WTC11 (cell line): ENCODE results near the gene PAK5. TPM values are rescaled to one million over a fixed set of nuclear protein-coding genes. Genes with fewer than 3 reads are reported as not detected.

Experiments used
- ATAC-seq: fragments of 200-7000 bp; cut with Tn5 transposase; 2 replicates; pipeline ENCODE4 v1.10.0; 2021; ENCODE audit warnings: mild to moderate bottlenecking, moderate library complexity
- CTCF ChIA-PET: fragments of 300-600 bp; sonication (Branson Sonifier 250); formaldehyde crosslinking; loops from one replicate; lab custom pipeline; 2021; ENCODE audit warnings: antibody characterized with exemption; lab: Charles Lee
- POLR2A ChIA-PET: fragments of 350-600 bp; sonication (Branson Sonifier 250); formaldehyde crosslinking; loops from one replicate; lab custom pipeline; 2021; ENCODE audit warnings: antibody characterized with exemption; lab: Charles Lee
- DNase-seq: peaks from one replicate; pipeline ENCODE4 v3.0.0; 2021; ENCODE audit warnings: low spot score
- H3K27ac Mint-ChIP-seq: 2 replicates; pipeline ENCODE4 v1.8.0; 2021; ENCODE audit warnings: mixed read lengths
- H3K27me3 Mint-ChIP-seq: 2 replicates; pipeline ENCODE4 v1.8.0; 2021; ENCODE audit warnings: low read depth, mild to moderate bottlenecking, moderate library complexity, mixed read lengths
- H3K36me3 Mint-ChIP-seq: 2 replicates; pipeline ENCODE4 v1.8.0; 2021; ENCODE audit warnings: mixed read lengths
- H3K4me1 Mint-ChIP-seq: 2 replicates; pipeline ENCODE4 v1.8.0; 2022; ENCODE audit warnings: mixed read lengths
- H3K4me3 Mint-ChIP-seq: 2 replicates; pipeline ENCODE4 v1.8.0; 2021; ENCODE audit warnings: mild to moderate bottlenecking, moderate library complexity, mixed read lengths
- H3K9me3 Mint-ChIP-seq: 2 replicates; pipeline ENCODE4 v1.8.0; 2021; ENCODE audit warnings: mixed read lengths
- ELF4 ChIP-seq: sonication (generic); formaldehyde crosslinking; IDR thresholded peaks from 2 replicates; pipeline ENCODE4 v1.8.1; 2022; ENCODE audit warnings: low read depth, mild to moderate bottlenecking, moderate library complexity, missing genetic modification reagents
- ETV6 ChIP-seq: sonication (generic); formaldehyde crosslinking; IDR thresholded peaks from 2 replicates; pipeline ENCODE4 v1.8.1; 2022; ENCODE audit warnings: mild to moderate bottlenecking, missing genetic modification reagents
- GRHL2 ChIP-seq: fragments of 250-450 bp; sonication (Bioruptor Pico); IDR thresholded peaks from 2 replicates; pipeline ENCODE4 v1.8.0; 2022; ENCODE audit warnings: mild to moderate bottlenecking, moderate library complexity; ENCODE audit not compliant: insufficient replicate concordance, severe bottlenecking
- MYBL2 ChIP-seq: sonication (generic); formaldehyde crosslinking; IDR thresholded peaks from 2 replicates; pipeline ENCODE4 v1.8.1; 2023; ENCODE audit warnings: mild to moderate bottlenecking, moderate library complexity, missing genetic modification reagents
- NFATC4 ChIP-seq: fragments of 250-450 bp; sonication (Bioruptor Pico); IDR thresholded peaks from 2 replicates; pipeline ENCODE4 v1.9.0; 2021; ENCODE audit warnings: mild to moderate bottlenecking
- SOX15 ChIP-seq: fragments of 250-450 bp; sonication (Bioruptor Pico); IDR thresholded peaks from 2 replicates; pipeline ENCODE4 v1.9.0; 2021; ENCODE audit warnings: mild to moderate bottlenecking
- STAT6 ChIP-seq: sonication (generic); formaldehyde crosslinking; conservative IDR thresholded peaks from 2 replicates; pipeline ENCODE4 v1.8.1; 2023; ENCODE audit warnings: mild to moderate bottlenecking, low read depth, missing genetic modification reagents, moderate library complexity
- TEAD4 ChIP-seq: sonication (generic); formaldehyde crosslinking; IDR thresholded peaks from 2 replicates; pipeline ENCODE4 v1.8.0; 2022; ENCODE audit warnings: mild to moderate bottlenecking, missing genetic modification reagents
- ZNF263 ChIP-seq: sonication (generic); formaldehyde crosslinking; IDR thresholded peaks from 2 replicates; pipeline ENCODE4 v1.8.1; 2022; ENCODE audit warnings: low read depth, mild to moderate bottlenecking, moderate library complexity, missing genetic modification reagents
- ZNF281 ChIP-seq: sonication (generic); formaldehyde crosslinking; IDR thresholded peaks from 2 replicates; pipeline ENCODE4 v1.8.0; 2023; ENCODE audit warnings: mild to moderate bottlenecking, missing genetic modification reagents
- ZNF317 ChIP-seq: sonication (generic); formaldehyde crosslinking; IDR thresholded peaks from 2 replicates; pipeline ENCODE4 v1.8.1; 2023; ENCODE audit warnings: low read depth, mild to moderate bottlenecking, moderate library complexity, missing genetic modification reagents, borderline replicate concordance
- ZNF423 ChIP-seq: fragments of 250-450 bp; sonication (Bioruptor Pico); IDR thresholded peaks from 2 replicates; pipeline ENCODE4 v2.1.2; 2022; ENCODE audit warnings: mild to moderate bottlenecking, moderate library complexity
- ZNF671 ChIP-seq: fragments of 250-450 bp; sonication (Bioruptor Pico); IDR thresholded peaks from 2 replicates; pipeline ENCODE4 v1.8.0; 2021; ENCODE audit warnings: mild to moderate bottlenecking
- total RNA-seq: library from RNA; stranded (reverse); gene quantifications from 3 replicates; pipeline ENCODE4 v1.2.3, GENCODE V29; 2021
- TF ChIP-seq, protein P1 (sequence below): fragments of 250-450 bp; sonication (Bioruptor Pico); IDR thresholded peaks from 2 replicates; pipeline ENCODE4 v2.1.2; 2022; ENCODE audit warnings: mild to moderate bottlenecking, moderate library complexity
- TF ChIP-seq, protein P2 (sequence below): sonication (generic); formaldehyde crosslinking; IDR thresholded peaks from 2 replicates; pipeline ENCODE4 v1.8.1; 2023; ENCODE audit warnings: mild to moderate bottlenecking, missing genetic modification reagents

Gene PAK5
- total RNA-seq, 1 experiment from 2014 or later: 0.31 TPM

- TF ChIP-seq STAT6: no peak
- no peak for TF ChIP-seq ZNF263 (CRISPR knock-in tag)
- no peak for TF ChIP-seq GRHL2
Observed at GRCh38 chr20:9492067-9492466, 346.8 kb downstream of the PAK5 start (continued).

DNA sequence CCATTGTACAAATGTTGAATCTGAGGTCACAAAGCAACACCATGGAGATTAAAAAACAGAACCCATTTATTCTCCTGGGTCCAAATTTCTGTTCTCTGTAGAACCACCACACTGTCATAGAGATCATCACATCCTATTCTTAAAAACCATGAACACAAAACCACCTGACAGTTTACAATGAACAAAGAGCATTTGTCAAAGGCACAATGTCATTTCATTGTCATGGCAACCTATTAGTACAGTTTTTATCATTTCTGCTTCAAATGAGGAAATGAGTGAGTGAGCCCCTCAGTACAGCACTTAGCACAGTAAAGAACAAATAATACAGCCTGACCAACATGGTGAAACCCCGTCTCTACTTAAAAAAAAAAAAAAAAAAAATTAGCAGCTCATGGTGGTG is 347.6 kb downstream of the PAK5 start:
- no peak for ATAC-seq
- Mint-ChIP-seq H3K27ac (no peak overlapping the region), H3K4me3 (no peak overlapping the region), H3K4me1 (no peaks in the 10 kb centered on the region)
- ChIA-PET POLR2A (no interaction called here), CTCF (interaction anchor here (0.6 kb wide), 1 partner anchor 412 kb away, joined by 4 read pairs; no protein-coding TSS in a partner anchor)
- DNase-seq: no peak
- TF ChIP-seq NFATC4 (CRISPR knock-in tag): no peak
- no peak for TF ChIP-seq MYBL2
- TF ChIP-seq, protein P1, sequence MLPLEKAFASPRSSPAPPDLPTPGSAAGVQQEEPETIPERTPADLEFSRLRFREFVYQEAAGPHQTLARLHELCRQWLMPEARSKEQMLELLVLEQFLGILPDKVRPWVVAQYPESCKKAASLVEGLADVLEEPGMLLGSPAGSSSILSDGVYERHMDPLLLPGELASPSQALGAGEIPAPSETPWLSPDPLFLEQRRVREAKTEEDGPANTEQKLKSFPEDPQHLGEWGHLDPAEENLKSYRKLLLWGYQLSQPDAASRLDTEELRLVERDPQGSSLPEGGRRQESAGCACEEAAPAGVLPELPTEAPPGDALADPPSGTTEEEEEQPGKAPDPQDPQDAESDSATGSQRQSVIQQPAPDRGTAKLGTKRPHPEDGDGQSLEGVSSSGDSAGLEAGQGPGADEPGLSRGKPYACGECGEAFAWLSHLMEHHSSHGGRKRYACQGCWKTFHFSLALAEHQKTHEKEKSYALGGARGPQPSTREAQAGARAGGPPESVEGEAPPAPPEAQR (CRISPR knock-in tag): no peak
- no peak for TF ChIP-seq ZNF263 (CRISPR knock-in tag)
- TF ChIP-seq SOX15 (CRISPR knock-in tag): no peak
- no peak for TF ChIP-seq ZNF423
- no peak for TF ChIP-seq TEAD4
- no peak for TF ChIP-seq ZNF671
- TF ChIP-seq, all 79 proteins: peak for 0
- Mint-ChIP-seq H3K27me3 (peaks cover 5% of the 10 kb centered on the region), H3K9me3 (0 out of 2 replicates have a peak, but pooled peaks cover 10% of the 10 kb centered on the region), H3K36me3 (no peaks in the 10 kb centered on the region)

DNA sequence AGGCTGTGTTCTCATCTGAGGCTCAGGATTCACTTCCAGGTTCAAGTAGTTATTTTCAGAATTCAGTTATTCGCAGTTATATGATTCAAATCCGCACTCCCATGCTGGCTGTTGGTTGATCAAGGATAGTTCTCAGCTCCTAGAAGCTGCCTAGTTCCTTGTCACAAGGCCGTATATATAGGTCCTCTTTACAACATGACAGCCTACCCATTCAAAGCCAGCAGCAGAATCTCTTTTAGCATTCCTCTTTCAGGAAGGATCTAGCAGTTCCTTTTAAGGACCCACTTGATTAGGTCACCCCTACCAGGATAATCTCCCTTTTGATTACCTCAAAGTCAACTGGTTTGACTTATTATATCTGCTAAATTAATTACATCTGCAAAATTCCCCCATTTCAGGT is 348.2 kb downstream of the PAK5 start:
- no peaks in the 10 kb centered on the region for H3K36me3 Mint-ChIP-seq

More for the DNA sequence above, 348.2 kb downstream of the PAK5 start:
- Mint-ChIP-seq H3K27ac (no peak overlapping the region), H3K27me3 (peaks cover 2% of the 10 kb centered on the region), H3K4me1 (no peaks in the 10 kb centered on the region), H3K9me3 (0 out of 2 replicates have a peak, but pooled peaks cover 6% of the 10 kb centered on the region), H3K4me3 (no peak overlapping the region)
- POLR2A ChIA-PET: no interaction called here
- TF ChIP-seq ELF4 (CRISPR knock-in tag) (no peak), ETV6 (CRISPR knock-in tag) (no peak), ZNF317 (CRISPR knock-in tag) (no peak), ZNF671 (no peak), ZNF281 (no peak)
- TF ChIP-seq, protein P2, sequence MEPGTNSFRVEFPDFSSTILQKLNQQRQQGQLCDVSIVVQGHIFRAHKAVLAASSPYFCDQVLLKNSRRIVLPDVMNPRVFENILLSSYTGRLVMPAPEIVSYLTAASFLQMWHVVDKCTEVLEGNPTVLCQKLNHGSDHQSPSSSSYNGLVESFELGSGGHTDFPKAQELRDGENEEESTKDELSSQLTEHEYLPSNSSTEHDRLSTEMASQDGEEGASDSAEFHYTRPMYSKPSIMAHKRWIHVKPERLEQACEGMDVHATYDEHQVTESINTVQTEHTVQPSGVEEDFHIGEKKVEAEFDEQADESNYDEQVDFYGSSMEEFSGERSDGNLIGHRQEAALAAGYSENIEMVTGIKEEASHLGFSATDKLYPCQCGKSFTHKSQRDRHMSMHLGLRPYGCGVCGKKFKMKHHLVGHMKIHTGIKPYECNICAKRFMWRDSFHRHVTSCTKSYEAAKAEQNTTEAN (CRISPR knock-in tag): no peak
- ATAC-seq: no peak
- CTCF ChIA-PET: no interaction called here
- DNase-seq: no peak
